NCI-H748 (cell line): ENCODE data around the gene ATG4D.
"Not testable (repeated sequence)": the region's sequence is repeated elsewhere in the genome, so short reads cannot be mapped to it uniquely, and the experiment has no call there.

Experiments used
- DNase-seq: peaks from one replicate; lab custom pipeline; 2025; ENCODE audit not compliant: unreplicated experiment; lab: John Stamatoyannopoulos, UW

The ATG4D gene

DNA sequence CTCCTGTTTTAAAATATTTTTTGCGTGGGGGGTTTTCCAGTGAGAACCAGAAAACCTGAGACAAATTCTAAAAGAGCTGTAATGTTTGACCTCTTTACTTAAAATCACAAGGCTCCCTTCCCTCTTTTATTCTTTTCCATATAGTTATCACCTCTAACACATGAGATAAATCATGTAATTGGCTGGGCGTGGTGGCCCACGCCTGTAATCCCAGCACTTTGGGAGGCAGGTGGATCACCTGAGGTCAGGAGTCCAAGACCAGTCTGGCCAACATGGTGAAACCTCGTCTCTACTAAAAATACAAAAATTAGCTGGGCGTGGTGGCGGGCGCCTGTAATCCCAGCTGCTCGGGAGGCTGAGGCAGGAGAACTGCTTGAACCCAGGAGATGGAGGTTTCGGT is 7.3 kb downstream of the ATG4D start:
- DNase-seq = not testable (repeated sequence)

DNA sequence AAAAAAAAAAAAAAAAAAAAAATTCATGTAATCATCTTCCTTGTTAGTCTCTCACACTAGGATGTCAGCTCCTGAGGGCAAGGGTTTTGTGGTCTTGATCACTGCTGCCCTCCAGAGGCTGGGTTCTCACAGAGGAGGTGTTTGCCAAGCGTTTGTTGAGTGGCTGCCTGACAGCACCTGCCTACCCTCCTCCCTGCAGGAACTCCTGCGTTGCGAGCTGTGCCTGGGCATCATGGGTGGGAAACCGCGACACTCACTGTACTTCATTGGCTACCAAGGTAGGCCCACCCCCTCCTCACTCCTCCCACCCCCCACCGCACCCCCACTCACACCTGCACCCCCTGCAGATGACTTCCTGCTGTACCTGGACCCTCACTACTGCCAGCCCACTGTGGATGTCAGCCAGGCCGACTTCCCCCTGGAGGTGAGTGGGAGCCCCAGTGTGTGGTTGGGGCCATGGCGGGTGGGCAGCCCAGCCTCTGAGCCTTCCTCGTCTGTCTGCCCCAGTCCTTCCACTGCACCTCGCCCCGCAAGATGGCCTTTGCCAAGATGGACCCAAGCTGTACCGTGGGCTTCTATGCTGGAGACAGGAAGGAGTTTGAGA is 8.1 kb downstream of the ATG4D start:
- peak; percentile 22 for DNase-seq

DNA sequence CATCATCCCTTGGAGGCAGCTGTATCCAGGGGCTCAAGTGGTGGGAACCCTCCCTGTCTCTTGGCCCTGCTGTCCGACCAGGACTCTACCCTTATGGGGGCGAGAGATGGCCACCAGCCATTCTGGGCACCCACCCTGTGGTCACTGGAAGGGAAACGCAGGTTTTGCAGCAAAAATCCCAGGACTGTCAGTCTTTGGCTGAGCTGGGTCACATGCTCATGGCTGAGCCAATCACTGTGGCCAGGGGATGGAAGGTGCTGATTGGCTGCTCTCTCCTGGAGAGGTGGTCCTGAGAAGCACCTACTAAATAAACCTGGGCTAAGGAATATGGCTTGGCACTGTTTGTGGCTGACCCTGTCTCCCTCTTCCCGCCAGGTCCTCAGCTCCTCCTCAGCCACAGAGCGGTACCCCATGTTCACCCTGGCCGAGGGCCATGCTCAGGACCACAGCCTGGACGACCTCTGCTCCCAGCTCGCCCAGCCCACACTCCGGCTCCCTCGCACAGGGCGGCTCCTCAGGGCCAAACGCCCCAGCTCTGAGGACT is 8.9 kb downstream of the ATG4D start:
- no peak for DNase-seq

DNA sequence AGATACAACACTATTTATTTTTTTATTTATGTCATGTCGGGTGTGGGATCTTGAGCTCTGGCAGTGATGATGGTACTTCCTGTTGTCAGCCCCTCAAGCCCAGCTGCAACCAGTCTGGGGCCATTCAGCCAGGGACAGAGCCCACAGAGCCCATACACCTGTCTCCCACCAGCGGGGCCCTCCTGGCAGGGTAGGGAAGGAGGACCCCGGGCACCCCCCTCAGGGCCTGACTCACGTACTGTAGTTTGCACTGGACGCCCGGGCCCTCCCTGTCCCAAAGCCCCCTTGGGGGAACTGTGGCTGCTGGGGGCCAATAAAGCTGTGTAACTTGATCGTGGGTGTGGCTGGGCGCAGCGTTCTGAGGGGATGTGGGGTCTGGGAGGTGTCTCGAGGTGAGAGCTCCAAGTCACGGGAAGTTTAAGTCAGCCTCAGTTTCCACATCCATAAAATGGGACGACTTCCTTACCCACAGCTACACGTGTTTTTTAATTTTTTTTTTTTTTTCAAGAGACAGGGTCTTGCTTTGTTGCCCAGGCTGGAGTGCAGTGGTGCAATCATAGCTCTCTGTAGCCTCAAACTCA is 9.5 kb downstream of the ATG4D start:
- DNase-seq = no peak

DNA sequence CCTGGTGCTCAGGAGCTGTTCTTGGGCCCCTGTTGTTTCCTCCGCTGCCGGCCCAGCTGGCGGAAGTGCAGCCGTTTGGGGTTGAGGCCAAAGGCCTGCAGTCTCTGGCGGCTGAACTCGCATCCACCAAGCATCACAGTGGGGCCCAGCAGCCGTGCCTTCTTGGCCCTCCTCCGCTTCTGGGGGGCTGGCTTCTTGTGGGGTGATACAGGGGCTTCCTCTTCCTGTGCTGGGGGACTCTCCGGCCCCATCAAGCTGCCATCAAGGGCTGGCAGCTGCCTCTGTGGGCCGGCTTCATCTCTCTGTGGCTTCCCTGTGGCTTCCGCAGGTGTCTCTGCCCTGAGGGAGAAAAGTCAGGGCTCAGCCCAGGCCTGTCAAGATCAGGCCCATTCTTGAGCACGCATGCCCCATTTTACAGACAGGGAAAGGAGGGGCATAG is 10.3 kb downstream of the ATG4D start:
- DNase-seq = no peak

DNA sequence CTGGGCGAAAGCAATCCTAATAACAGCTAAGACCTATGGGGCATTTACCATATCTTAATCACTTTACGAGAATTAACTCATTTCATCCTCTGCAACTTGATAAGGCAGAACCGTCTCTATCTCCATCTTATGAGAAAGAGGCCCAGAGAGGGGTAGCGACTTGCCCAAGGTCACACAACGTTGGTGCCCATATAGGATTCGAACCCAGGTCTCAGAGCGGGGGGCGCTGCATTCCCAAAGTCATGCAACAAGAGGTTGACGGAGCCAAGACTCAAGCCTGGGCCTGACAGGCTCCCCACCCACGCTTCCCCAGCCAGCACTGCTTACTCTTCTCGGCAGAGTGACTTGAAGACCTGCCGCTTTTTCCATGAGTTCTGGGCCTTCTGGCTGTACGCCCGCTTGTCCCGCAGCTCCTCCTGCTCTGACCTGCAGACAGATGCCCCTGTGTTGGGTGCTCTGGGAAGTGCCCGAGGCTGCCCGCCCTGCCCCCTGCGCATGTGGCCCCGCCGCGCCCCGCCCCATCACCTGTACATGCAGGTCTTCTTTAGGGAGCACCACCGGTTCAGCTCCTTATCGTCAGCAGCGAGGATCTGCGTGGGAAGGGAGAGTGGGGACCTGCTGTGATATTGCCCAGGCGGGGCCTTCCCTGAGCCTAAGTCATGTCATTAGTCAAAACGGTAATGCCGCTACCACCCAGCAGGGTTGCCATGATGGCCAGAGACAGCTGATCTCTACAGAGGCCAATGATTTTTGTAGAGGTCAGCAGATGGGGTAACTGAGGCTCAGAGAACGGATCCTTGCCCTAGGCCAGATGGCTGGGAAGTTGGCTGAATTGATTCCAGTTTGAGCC is 11.3 kb downstream of the ATG4D start:
- no peak for DNase-seq

DNA sequence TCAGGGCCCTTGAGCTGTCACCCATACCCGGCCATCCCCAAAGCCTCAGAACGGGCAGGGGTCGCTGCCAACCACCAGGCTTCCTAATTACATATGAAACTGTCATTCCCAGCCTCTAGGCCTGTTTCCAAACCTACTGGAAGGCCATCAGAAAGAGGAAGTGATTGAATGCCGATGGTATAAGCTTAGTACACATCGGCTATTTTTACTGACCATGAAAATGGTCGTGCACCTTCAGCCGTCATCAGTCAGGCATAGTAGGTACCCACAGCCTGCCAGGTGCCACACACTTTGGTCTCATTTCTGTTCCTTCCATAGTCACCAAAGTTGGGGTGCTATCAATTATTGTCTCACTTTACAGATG is 11.9 kb downstream of the ATG4D start:
- no peak for DNase-seq

DNA sequence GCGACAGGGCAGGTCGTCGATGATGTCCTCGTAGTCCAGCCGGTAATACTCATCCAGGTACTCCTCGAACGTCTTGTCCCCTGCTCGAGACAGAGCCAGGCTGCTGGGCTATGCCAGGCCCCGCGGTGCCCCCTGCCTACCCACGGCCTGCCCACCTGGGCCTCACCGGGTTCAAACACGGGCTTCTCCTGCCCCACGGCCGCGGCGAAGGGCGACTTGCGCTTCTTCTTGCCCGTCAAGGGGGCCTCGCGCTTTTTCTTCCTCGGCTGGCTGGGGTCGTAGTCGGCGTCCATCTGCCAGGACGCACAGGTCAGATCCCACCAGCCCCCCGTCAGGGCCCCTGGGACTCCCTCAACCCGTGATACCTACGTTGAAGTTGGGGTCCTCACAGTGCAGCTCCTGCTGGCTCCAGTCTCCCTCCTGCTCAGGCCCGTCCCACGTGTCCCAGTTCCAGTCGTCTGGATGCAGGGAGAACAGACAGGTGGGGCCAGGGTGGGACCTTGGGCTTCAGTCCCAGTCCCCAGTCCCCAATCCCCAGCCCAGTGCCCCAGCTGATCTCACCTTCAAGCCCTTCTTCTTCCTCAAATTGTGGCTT is 14.0 kb downstream of the ATG4D start:
- no peak for DNase-seq

DNA sequence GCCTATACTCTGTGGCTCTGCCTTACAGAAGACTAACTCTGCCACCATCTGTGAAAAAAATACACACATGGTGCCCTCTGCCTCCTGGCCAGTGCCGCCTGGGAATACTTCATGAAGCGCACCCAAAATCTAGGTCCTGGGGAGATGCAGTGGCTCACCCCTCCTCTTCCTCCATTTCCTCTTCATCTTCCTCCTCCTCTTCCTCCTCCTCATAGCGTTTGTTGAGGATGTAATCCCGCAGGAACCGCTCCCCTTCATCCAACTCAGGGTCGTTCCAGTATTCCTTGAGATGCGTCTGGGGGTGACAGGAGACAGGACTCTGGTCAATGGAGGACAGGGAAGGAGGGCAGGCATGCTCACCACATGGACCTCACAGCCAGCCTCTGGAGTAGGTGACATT is 16.4 kb downstream of the ATG4D start:
- no peak for DNase-seq

DNA sequence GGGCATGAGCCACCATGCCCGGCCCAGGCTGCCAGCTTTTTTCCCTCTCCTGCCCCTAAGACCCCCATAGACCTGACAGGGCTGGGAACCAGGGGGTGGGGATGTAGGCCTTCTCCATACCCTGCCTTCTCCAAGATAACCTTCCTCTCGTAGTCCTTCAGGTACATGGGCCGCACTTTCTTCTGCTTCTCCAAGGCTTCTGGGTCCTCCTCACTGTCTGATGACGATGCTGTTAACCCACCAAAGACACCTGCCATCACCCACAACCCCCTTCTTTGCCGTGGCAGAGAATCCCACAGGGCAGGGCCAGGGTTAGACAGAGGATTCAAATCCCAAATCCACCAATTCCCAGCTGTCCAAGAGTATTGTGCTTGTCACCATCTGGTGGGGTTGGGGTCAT is 18.9 kb downstream of the ATG4D start:
- DNase-seq = no peak

DNA sequence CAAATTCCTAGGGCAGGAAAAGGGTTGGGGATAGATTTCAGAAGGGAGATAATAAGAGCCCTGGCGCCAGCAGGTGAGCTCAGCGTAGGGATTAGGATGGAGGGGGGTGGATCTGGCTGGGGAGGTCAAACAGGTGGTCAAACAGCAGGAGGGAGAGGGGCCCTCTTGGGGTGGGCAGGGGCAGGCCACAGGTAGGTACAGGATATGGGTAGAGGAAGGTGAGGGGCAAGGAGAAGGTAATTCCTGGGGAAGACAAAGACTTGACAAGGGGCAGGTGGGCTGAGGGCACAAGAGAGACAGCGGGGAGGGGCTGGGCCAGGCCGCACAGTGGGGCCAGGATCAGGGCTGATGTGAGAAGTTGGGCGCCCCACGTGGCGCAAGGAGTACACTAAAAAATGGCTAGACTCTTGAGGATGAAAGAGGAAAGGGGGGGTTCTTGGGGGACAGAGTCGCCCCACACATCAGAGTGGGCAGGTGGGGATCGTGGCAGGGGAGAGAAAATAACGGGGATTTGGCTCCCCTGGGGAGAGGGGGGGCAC is 21.4 kb downstream of the ATG4D start:
- DNase-seq = peak; percentile 49

DNA sequence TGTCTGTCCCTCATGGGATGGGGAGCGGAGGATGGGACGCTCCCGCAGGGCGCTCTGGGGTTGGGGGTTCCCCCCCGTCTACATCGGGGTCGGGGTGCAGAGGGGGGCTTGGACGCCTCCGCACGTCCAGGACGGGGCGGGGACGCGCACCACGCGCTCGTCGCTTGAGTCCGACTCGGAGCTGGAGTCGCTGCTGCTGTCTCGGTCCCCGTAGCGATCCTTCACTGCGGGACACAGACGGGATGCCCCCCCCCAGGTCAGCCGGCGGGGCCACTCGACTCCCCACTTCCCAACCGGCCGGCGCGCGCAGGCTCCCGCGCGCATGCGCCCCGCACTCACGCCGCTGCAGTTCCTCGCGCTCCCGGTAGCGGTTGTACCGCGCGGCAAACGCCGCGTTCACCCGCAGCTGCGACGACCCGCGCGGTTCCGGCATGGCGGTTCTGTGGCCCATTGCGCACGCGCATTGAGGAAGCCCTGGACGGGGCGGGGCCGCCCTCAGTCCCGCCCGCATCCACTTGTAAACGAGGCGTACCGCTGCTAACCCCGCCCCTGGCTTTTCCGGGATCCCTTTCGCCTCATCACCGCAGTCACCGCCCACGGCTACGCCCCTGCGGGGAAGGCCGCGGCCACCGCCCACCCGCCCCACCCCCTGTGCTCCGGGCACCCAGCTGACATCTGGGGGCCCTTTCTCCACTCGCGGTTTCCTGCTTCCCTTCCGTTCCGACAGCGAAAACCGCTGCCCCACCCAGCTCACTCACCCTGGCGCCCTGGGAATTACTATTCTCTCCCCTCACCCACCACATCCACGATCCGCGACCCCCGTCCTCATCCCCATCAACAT is 22.1 kb downstream of the ATG4D start, which contains the start of gene KRI1:
TSS of gene KRI1 (minus strand) at position 444 of the 841 bp plus-strand sequence. CDS start at position 433, 11 bp downstream.
- DNase-seq = peak; percentile 94

DNA sequence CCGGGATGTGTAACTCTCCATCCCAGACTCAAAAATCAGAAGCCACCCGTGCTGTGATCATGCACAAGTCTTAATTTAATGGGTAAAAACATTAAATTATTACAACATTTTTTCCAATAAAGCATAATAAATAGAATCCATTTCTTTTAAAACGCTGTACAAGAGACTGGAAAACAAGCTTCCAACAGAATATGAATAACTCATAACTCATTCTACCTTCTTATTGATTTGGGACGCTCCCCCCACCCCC is 22.6 kb downstream of the ATG4D start:
- no peak for DNase-seq

DNA sequence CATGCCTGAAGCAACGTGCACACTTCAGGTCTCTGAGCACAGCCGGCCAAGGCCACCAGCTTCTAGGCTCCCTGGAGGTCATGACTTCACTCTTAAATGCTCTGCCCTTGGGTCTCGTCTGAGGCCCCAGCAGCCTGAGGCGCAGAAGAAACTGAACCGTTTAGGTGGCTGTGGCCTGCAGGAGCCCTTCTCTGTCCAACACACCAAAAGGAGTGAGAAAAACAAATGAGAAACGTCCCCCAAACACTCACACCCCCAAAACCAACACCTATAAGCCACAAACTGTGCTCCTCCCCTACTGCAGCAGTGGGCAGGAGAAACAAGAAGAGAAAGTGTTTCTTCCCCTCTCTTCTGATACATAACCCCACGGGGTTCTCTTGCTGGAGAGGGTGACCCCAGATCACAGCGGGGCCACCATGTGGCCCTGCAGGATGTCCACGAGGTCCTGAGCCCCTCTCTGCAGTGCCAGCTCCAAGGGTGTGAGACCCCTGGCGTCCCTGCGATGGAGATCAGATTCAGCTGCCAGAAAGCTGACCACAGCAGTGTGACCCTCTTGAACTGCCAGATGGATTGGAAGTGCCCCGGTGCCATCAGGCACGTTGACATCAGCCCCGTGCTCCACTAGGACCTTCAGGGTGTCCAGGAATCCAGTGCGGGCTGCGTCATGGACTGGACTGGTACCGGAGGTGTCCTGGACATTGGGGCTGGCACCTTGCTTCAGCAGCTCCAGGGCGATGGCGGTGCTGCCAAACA is 23.1 kb downstream of the ATG4D start:
- no peak for DNase-seq

DNA sequence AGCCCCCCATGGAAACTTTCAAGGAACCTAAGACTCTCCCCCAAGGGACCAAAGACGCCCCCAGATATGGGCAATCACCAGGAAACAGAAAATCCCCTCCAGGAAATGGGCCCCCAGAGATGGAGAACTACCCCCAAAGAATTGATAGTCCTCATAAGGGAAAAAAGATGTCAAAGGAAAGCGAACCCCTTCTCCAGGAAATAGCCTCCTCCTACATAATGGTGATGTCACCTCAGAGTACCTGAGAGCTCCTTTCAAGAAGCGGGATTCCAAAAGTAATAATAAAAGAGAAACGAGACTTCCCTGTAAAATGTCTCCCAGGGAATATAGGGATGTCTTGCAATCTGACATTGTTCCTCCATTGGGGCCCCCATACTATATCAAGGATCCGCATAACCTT is 24.0 kb downstream of the ATG4D start:
- DNase-seq = no peak

DNA sequence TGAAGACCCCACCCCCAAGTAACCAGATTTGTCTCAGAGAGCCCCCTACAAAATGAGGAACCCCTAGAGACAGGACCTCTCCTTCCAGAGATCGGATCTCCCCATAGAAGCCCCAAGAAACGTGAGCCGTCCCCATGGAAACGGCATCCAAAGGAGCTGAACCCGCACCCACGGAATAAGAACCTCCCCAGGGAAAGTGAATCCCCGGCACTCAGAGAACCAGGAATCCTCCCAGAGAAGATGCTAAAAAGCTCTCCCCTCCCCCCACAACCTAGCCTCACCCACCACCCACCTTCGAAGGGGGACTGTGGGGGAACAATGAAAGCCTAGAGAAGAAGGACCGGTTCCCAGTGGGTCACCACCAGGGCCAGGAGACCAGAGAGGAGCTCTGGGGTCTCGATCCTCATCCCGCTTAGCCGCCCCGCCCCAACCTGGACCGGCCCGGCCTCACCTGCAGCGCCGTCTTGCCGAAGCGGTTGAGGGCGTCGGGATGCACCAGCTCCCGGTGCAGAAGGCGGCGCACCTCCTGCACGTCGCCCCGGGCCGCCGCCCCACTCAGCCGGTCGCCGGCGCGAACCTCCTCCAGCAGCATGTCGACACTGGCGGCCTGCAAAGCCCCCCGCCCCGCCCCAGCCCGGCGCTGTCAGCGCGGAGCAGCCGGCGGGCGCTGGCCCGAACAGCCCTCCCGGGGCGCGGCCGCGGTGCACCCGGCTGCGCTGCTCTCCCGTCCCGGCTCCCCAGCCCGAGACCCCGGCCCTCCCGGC is 24.5 kb downstream of the ATG4D start:
- DNase-seq = peak; percentile 74

DNA sequence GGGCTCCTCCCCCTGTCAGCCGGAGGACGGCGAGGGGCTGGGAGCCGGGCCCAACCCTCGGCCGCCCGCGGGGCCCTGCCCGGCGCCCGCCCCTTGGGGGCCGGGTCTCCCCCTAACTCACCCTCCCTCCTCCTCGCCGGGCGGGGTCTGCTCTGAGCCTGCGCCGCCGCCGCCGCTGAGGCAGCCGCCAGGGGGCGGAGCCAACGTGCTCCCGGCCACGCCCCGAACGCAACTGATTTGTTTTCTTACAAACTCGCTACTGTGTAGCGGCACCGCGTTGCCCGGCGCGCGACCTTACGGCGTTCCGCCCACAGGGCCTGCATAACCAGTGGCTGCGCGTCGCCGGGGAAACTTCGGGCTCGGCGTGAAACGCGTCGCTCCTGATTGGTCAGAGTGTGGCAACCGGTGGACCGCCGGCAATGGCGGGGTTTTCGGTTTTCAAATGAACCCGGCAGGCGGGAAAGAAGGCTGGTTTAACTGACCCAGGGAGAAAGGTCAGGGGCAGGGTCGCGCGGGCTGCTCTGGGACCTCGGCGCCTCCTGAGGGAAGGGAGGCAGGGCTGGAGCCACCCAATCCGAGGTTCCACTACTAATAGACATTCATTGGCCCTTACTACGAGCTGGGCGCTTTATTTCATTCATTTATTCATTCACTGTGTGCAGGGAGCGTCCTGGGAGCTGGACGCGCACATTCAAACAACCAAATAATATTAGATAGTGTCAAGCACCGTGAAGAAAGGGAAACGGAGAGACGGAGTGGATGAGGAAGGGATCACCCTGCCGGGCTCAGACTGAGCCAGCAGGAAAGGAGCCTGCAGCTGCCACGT is 25.3 kb downstream of the ATG4D start, which contains the start of gene CDKN2D:
TSS of gene CDKN2D (minus strand) at position 154 of the 826 bp plus-strand sequence. CDS start 326 bp downstream, outside the sequence.
- peak; percentile 99 for DNase-seq

DNA sequence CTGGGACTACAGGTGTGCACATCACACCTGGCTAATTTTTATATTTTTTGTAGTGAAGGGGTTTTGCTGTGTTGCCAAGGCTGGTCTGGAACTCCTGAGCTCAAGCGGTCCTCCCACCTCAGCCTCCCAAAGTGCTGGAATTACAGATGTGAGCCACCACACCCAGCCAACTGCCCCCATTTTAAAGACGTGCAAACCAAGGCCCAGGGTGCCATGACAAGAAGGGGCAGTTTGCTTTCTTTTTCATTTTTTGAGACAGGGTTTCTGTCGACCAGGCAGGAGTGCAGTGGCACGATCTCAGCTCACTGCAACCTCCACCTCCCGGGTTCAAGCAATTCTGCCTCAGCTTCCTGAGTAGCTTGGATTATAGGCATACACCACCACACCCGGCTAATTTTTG is 30.1 kb downstream of the ATG4D start:
- not testable (repeated sequence) for DNase-seq
